22Rv1 (cell line): ENCODE results near the gene MCEE.

Source experiments
- CTCF ChIP-seq: fragments of 450-650 bp; IDR thresholded peaks from 2 replicates; pipeline ENCODE4 v1.5.1; 2017; ENCODE audit warnings: mild to moderate bottlenecking
- ZFX ChIP-seq: fragments of 450-650 bp; IDR thresholded peaks from 2 replicates; pipeline ENCODE4 v1.6.1; 2017; ENCODE audit warnings: antibody characterized with exemption, borderline replicate concordance

- TF ChIP-seq CTCF (no peak), ZFX (no peak)
Measured at GRCh38 chr2:71155846-71156245, 25.8 kb upstream of the MCEE start.
